KMS-11 (cell line): ENCODE data around the gene PDE4D.

Experiments
- H2AFZ ChIP-seq: fragments of 200-600 bp; sonication (generic); 2 replicates; pipeline ENCODE4 v1.6.1; 2016; ENCODE audit warnings: antibody characterized with exemption, mixed run types, low read depth
- H3K27ac ChIP-seq: fragments of 200-600 bp; sonication (generic); 2 replicates; pipeline ENCODE4 v1.6.1; 2016; ENCODE audit warnings: mild to moderate bottlenecking, mixed run types
- H3K27me3 ChIP-seq: fragments of 200-600 bp; sonication (generic); 2 replicates; pipeline ENCODE4 v1.6.1; 2017; ENCODE audit warnings: mild to moderate bottlenecking, low read depth, mixed run types, moderate library complexity; ENCODE audit not compliant: insufficient read depth
- H3K36me3 ChIP-seq: fragments of 200-600 bp; sonication (generic); 2 replicates; pipeline ENCODE4 v1.6.1; 2017; ENCODE audit warnings: mild to moderate bottlenecking, mixed run types; ENCODE audit not compliant: insufficient read depth
- H3K4me1 ChIP-seq: fragments of 200-600 bp; sonication (generic); 2 replicates; pipeline ENCODE4 v1.6.1; 2016; ENCODE audit warnings: mild to moderate bottlenecking, low read depth, mixed run types; ENCODE audit not compliant: poor library complexity, severe bottlenecking
- H3K4me2 ChIP-seq: fragments of 200-600 bp; sonication (generic); 2 replicates; pipeline ENCODE4 v1.7.0; 2016; ENCODE audit warnings: mild to moderate bottlenecking, mixed run types
- H3K4me3 ChIP-seq: fragments of 200-600 bp; sonication (generic); IDR thresholded peaks from 2 replicates; pipeline ENCODE4 v1.6.1; 2017; ENCODE audit warnings: low read depth, low read length, mixed read lengths; ENCODE audit not compliant: insufficient read depth
- H3K79me2 ChIP-seq: fragments of 200-600 bp; sonication (generic); 2 replicates; pipeline ENCODE4 v1.6.1; 2016; ENCODE audit warnings: low read depth, mixed run types; ENCODE audit not compliant: insufficient read depth
- H3K9ac ChIP-seq: fragments of 200-600 bp; sonication (generic); 2 replicates; pipeline ENCODE4 v1.6.1; 2016; ENCODE audit warnings: mild to moderate bottlenecking, mixed run types
- H4K20me1 ChIP-seq: fragments of 200-600 bp; sonication (generic); 2 replicates; pipeline ENCODE4 v1.6.1; 2016; ENCODE audit warnings: mild to moderate bottlenecking, mixed run types; ENCODE audit not compliant: insufficient read depth
- CTCF ChIP-seq: fragments of 200-600 bp; sonication (generic); conservative IDR thresholded peaks from 2 replicates; pipeline ENCODE4 v1.6.1; 2017; ENCODE audit warnings: low read depth, mild to moderate bottlenecking, antibody characterized with exemption, low read length, moderate library complexity, mixed read lengths

The PDE4D gene

DNA sequence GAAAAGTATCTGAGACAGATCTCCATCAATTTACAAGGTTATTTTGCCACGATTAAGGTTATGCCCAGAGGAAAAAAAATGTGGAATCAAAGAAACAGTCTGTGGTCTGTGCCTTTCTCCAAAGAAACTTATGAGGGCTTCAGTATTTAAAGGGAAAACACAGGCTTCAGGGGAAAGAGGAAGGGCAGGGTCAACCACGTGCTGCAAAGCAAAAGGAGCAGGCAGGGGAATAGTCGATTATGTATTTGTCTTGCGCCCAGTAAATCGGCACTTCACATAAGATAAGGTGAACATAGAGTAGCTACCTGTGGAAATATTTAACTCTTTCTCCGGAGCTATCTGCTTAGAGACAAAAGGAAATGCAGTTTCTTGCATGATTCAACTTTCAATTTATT, 967.0 kb downstream of the PDE4D start:
- H2AFZ ChIP-seq: no peak overlapping the region
- H3K27me3 ChIP-seq: no peaks in the 10 kb centered on the region
- TF ChIP-seq CTCF: no peak

DNA sequence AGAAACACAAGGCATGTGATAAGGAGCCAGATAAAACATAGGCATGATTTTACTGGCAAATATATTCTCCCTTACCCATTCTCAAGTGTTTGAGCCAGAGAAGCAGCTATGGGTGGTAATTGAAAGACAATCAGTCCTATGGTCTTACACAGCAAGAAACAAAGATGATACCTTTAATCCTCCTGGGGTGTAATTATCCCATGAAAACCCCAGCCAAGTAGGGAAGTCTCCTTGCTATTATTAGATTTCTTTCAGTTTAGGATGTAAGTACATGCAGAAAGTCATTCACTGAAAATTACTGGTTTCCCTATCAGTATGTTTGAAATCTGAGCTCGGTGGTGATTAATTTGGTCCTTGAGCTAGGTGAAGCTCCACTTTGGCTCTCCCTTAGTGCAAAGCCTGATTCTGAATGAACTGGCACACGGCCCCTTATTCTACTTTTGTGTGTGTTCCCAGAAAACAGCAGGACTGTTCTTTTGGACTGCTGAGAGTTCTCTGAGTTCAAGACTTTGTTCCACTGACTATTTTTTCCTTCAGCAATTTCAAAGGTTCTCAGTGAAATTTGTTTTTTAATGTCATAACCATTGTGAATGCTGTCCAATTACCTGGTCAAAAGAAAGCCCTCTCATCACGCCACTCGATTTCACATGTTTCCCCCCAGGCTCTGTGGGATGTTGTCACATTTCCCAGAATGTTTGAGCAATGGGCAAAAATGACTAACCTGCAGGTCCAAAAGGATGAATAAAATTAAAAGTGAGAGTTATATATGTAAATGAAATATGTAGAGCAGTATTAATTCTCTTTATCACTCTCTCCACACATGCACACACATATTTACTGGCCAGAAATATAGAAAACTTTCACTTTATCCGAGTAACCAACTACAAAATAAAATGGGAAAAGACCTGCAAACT, 967.6 kb downstream of the PDE4D start:
- no peak for TF ChIP-seq CTCF
- H3K27ac ChIP-seq: no peak overlapping the region
- no peaks in the 10 kb centered on the region for H3K4me1 ChIP-seq
- no peak overlapping the region for H3K4me3 ChIP-seq
- H3K36me3 ChIP-seq: no peaks in the 10 kb centered on the region
- H2AFZ ChIP-seq: no peak overlapping the region
- no peak overlapping the region for H3K4me2 ChIP-seq
- no peaks in the 10 kb centered on the region for H3K79me2 ChIP-seq
- H3K27me3 ChIP-seq: no peaks in the 10 kb centered on the region
- no peaks in the 10 kb centered on the region for H4K20me1 ChIP-seq
- no peak overlapping the region for H3K9ac ChIP-seq

More for the DNA sequence above, 967.0 kb downstream of the PDE4D start:
- Histone ChIP-seq H3K4me3 (no peak overlapping the region), H3K4me1 (no peaks in the 10 kb centered on the region), H3K4me2 (no peak overlapping the region), H3K36me3 (no peaks in the 10 kb centered on the region), H4K20me1 (no peaks in the 10 kb centered on the region), H3K79me2 (no peaks in the 10 kb centered on the region), H3K27ac (no peak overlapping the region), H3K9ac (no peak overlapping the region)

- no peaks in the 10 kb centered on the region for H3K27me3 ChIP-seq
- no peaks in the 10 kb centered on the region for H3K36me3 ChIP-seq
- no peak for TF ChIP-seq CTCF
- no peaks in the 10 kb centered on the region for H3K79me2 ChIP-seq
- no peaks in the 10 kb centered on the region for H4K20me1 ChIP-seq
- H3K9ac ChIP-seq: no peak overlapping the region
- H3K4me3 ChIP-seq: no peak overlapping the region
- H2AFZ ChIP-seq: no peak overlapping the region
- H3K4me2 ChIP-seq: no peak overlapping the region
- H3K27ac ChIP-seq: no peak overlapping the region
- H3K4me1 ChIP-seq: no peaks in the 10 kb centered on the region
Measured at GRCh38 chr5:58924306-58924705, 969.2 kb downstream of the PDE4D start.

DNA sequence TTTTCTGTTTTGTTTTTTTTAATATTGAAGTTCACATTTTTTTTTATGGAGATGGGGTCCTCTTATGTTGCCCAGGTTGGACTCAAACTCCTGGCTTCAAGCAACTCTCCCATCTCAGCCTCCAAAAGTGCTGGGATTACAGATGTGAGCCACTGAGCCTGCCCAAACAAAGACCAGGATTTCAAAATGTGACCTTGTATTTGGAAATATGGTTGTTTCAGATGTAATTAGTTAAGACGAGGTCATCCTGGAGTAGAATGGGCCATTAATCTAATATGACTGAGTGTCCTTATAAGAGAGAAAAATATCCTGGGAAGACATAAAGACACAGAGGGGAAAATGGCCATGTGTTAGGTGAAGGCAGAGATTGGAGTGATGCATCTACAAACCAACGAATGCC, 970.2 kb downstream of the PDE4D start:
- no peaks in the 10 kb centered on the region for H3K79me2 ChIP-seq
- H4K20me1 ChIP-seq: no peaks in the 10 kb centered on the region
- no peaks in the 10 kb centered on the region for H3K36me3 ChIP-seq
- no peak overlapping the region for H2AFZ ChIP-seq
- no peak for TF ChIP-seq CTCF
- no peak overlapping the region for H3K4me3 ChIP-seq
- no peak overlapping the region for H3K4me2 ChIP-seq
- H3K9ac ChIP-seq: no peak overlapping the region
- H3K4me1 ChIP-seq: no peaks in the 10 kb centered on the region
- H3K27ac ChIP-seq: no peak overlapping the region
- no peaks in the 10 kb centered on the region for H3K27me3 ChIP-seq
